HG03520 (cell line): Measurements from ENCODE around the gene TBC1D5.

ENCODE experiments used
- ATAC-seq: cut with Tn5 transposase; IDR thresholded peaks from one replicate; pipeline ENCODE4 v1.9.1; 2021; ENCODE audit warnings: mild to moderate bottlenecking, moderate library complexity; ENCODE audit not compliant: unreplicated experiment

The TBC1D5 gene

GRCh38 chr3:17314171-17314570 is 428.3 kb downstream of the TBC1D5 start:
- no peak for ATAC-seq

- no peak for ATAC-seq
Measured at GRCh38 chr3:17313746-17314145, 428.7 kb downstream of the TBC1D5 start.

GRCh38 chr3:17310983-17311382 is 431.4 kb downstream of the TBC1D5 start:
- ATAC-seq, result no peak

GRCh38 chr3:17307887-17308286 is 434.5 kb downstream of the TBC1D5 start:
- ATAC-seq, result no peak

- ATAC-seq, result no peak
Measured at GRCh38 chr3:17307482-17307881, 434.9 kb downstream of the TBC1D5 start.

GRCh38 chr3:17304969-17305368 is 437.5 kb downstream of the TBC1D5 start:
- no peak for ATAC-seq

- no peak for ATAC-seq
Measured at GRCh38 chr3:17302774-17303173, 439.7 kb downstream of the TBC1D5 start.

GRCh38 chr3:17302170-17302569 is 440.3 kb downstream of the TBC1D5 start:
- no peak for ATAC-seq

- ATAC-seq, result no peak
Measured at GRCh38 chr3:17301271-17301670, 441.2 kb downstream of the TBC1D5 start.

GRCh38 chr3:17300441-17300840 is 442.0 kb downstream of the TBC1D5 start:
- no peak for ATAC-seq

- no peak for ATAC-seq
Measured at GRCh38 chr3:17298038-17298437, 444.4 kb downstream of the TBC1D5 start.

GRCh38 chr3:17292556-17292955 is 449.9 kb downstream of the TBC1D5 start:
- ATAC-seq, result no peak

- no peak for ATAC-seq
Measured at GRCh38 chr3:17290894-17291293, 451.5 kb downstream of the TBC1D5 start.

GRCh38 chr3:17288839-17289399 is 453.5 kb downstream of the TBC1D5 start:
- ATAC-seq, result no peak

GRCh38 chr3:17287006-17287689 is 455.3 kb downstream of the TBC1D5 start:
- no peak for ATAC-seq

GRCh38 chr3:17278006-17278405 is 464.4 kb downstream of the TBC1D5 start:
- no peak for ATAC-seq

GRCh38 chr3:17266846-17267245 is 475.6 kb downstream of the TBC1D5 start:
- no peak for ATAC-seq

- no peak for ATAC-seq
Measured at GRCh38 chr3:17261627-17262369, 480.6 kb downstream of the TBC1D5 start.

- ATAC-seq, result no peak
Measured at GRCh38 chr3:17260257-17260656, 482.2 kb downstream of the TBC1D5 start.

- no peak for ATAC-seq
Measured at GRCh38 chr3:17259685-17260084, 482.7 kb downstream of the TBC1D5 start.

GRCh38 chr3:17258823-17259436 is 483.5 kb downstream of the TBC1D5 start:
- no peak for ATAC-seq

GRCh38 chr3:17257269-17257668 is 485.2 kb downstream of the TBC1D5 start:
- no peak for ATAC-seq
